K562 (cell line): Measurements from ENCODE around the gene AGPAT4. TPM values are rescaled to one million over a fixed set of nuclear protein-coding genes. Genes with fewer than 3 reads are reported as not detected.

Experiments
- ATF7 ChIP-seq: fragments of 450-650 bp; IDR thresholded peaks from 2 replicates; pipeline ENCODE4 v1.7.1; 2014; ENCODE audit warnings: mild to moderate bottlenecking, moderate library complexity
- BRD4 ChIP-seq: fragments of 200-600 bp; sonication (generic); IDR thresholded peaks from 2 replicates; pipeline ENCODE4 v1.6.1; 2017; ENCODE audit warnings: inconsistent platforms
- BRF2 ChIP-seq: IDR thresholded peaks from 3 replicates; pipeline ENCODE4 v1.6.1; 2011; ENCODE audit warnings: borderline replicate concordance, mild to moderate bottlenecking; ENCODE audit not compliant: insufficient read length, insufficient read depth
- CTCF ChIP-seq, 3 experiments: IDR thresholded peaks in 2 of 3; conservative IDR thresholded peaks in 1 of 3; 2 replicates each; pipeline ENCODE4 v1.5.1; 2011 to 2012; ENCODE audit warnings: low read length in 3 of 3, mild to moderate bottlenecking in 3 of 3, control low read depth in 2 of 3, improper control_type of control experiment in 1 of 3, inconsistent platforms in 1 of 3, low read depth in 1 of 3, mixed read lengths in 1 of 3, moderate library complexity in 1 of 3; ENCODE audit not compliant: insufficient read depth in 2 of 3
- ETS1 ChIP-seq: conservative IDR thresholded peaks from 2 replicates; pipeline ENCODE4 v1.6.1; 2011; ENCODE audit warnings: low read depth, mild to moderate bottlenecking, low read length; ENCODE audit not compliant: control insufficient read depth
- HCFC1 ChIP-seq: IDR thresholded peaks from 2 replicates; pipeline ENCODE4 v1.6.1; 2012; ENCODE audit warnings: low read depth, low read length, improper control_type of control experiment
- HES1 ChIP-seq: fragments of 450-650 bp; IDR thresholded peaks from 2 replicates; pipeline ENCODE4 v1.6.1; 2016; ENCODE audit warnings: low read depth, mild to moderate bottlenecking, moderate library complexity
- KHSRP ChIP-seq: fragments of 450-650 bp; IDR thresholded peaks from 2 replicates; pipeline ENCODE4 v1.6.1; 2017
- KLF16 ChIP-seq: IDR thresholded peaks from 2 replicates; pipeline ENCODE4 v1.6.1; 2016; ENCODE audit warnings: antibody characterized with exemption
- MBD1 ChIP-seq: fragments of 250-450 bp; sonication (Bioruptor Pico); IDR thresholded peaks from 2 replicates; pipeline ENCODE4 v1.8.0; 2022; ENCODE audit warnings: inconsistent platforms
- MXI1 ChIP-seq: IDR thresholded peaks from 2 replicates; pipeline ENCODE4 v1.6.1; 2011; ENCODE audit warnings: low read depth, mild to moderate bottlenecking, improper control_type of control experiment, low read length
- RFX1 ChIP-seq: fragments of 450-650 bp; IDR thresholded peaks from 2 replicates; pipeline ENCODE4 v1.6.1; 2016; ENCODE audit warnings: mild to moderate bottlenecking, moderate library complexity
- SRSF3 ChIP-seq: fragments of 200-400 bp; formaldehyde crosslinking; IDR thresholded peaks from 2 replicates; pipeline ENCODE4 v1.6.1; 2016; ENCODE audit warnings: mild to moderate bottlenecking, low read length, moderate library complexity; ENCODE audit not compliant: insufficient read depth
- TCF7 ChIP-seq: sonication (generic); IDR thresholded peaks from 2 replicates; pipeline ENCODE4 v1.6.1; 2016; ENCODE audit warnings: antibody characterized with exemption, borderline replicate concordance
- TEAD1 ChIP-seq, 2 experiments: fragments of 450-650 bp in 1 of 2; sonication (generic) in 1 of 2; formaldehyde crosslinking; IDR thresholded peaks; 2 replicates each; pipeline versions ENCODE4 v1.4.0 to v1.8.0; 2020 to 2022; ENCODE audit warnings: mild to moderate bottlenecking in 2 of 2, missing genetic modification reagents in 1 of 2
- U2AF2 ChIP-seq: fragments of 200-400 bp; formaldehyde crosslinking; optimal IDR thresholded peaks from 2 replicates; pipeline ENCODE3; 2017; ENCODE audit warnings: low read depth, mild to moderate bottlenecking, low read length
- ZFP36 ChIP-seq: fragments of 150-350 bp; IDR thresholded peaks from 2 replicates; pipeline ENCODE4 v1.6.1; 2018; ENCODE audit warnings: low read length, low read depth; ENCODE audit not compliant: partially characterized antibody
- ZFX ChIP-seq: sonication (generic); formaldehyde crosslinking; IDR thresholded peaks from 2 replicates; pipeline ENCODE4 v1.8.0; 2022; ENCODE audit warnings: mild to moderate bottlenecking, missing genetic modification reagents, moderate library complexity
- ZNF511 ChIP-seq: sonication (generic); formaldehyde crosslinking; IDR thresholded peaks from 2 replicates; pipeline ENCODE4 v1.8.0; 2022; ENCODE audit warnings: mild to moderate bottlenecking, missing genetic modification reagents
- ZNF584 ChIP-seq: fragments of 200-800 bp; sonication (Bioruptor generic); IDR thresholded peaks from 2 replicates; pipeline ENCODE4 v1.6.1; 2016; ENCODE audit warnings: low read depth, mild to moderate bottlenecking, missing genetic modification characterization, missing compliant biosample characterization
- ZNF589 ChIP-seq: fragments of 200-800 bp; sonication (Bioruptor generic); IDR thresholded peaks from 2 replicates; pipeline ENCODE4 v1.6.1; 2016; ENCODE audit warnings: low read depth, missing genetic modification characterization, missing compliant biosample characterization
- ZNF76 ChIP-seq: fragments of 250-450 bp; sonication (Bioruptor Pico); IDR thresholded peaks from 2 replicates; pipeline ENCODE4 v1.4.0; 2020; ENCODE audit warnings: mild to moderate bottlenecking, moderate library complexity, borderline replicate concordance
- ZNF77 ChIP-seq: fragments of 250-450 bp; sonication (Bioruptor Pico); IDR thresholded peaks from 2 replicates; pipeline ENCODE4 v1.5.0; 2020
- polyA plus RNA-seq, 8 experiments: library from polyadenylated mRNA; depleted of rRNA in 4 of 8; stranded (reverse) in 5 of 8; unstranded in 3 of 8; fragments of >200 nt; fragmentation: Nextera tagmentation in 2 of 8; fragmentation: Illumina TruSeq in 1 of 8; extraction: Ambion mirVana in 2 of 8; extraction: Trizol in 1 of 8; gene quantifications; 2 replicates each; pipeline versions ENCODE4 v1.2.1 to v1.2.3, GENCODE V29; 2011 to 2014; ENCODE audit warnings: inconsistent platforms in 1 of 8, missing spikeins in 1 of 8
- total RNA-seq, 7 experiments: library from RNA; depleted of rRNA in 6 of 7; stranded (reverse); fragments of >200 nt in 6 of 7; fragmentation: Illumina TruSeq in 2 of 7; extraction: Trizol in 2 of 7; gene quantifications; 2 replicates each; pipeline versions ENCODE4 v1.2.1 to v1.2.3, GENCODE V29; 2011 to 2021; ENCODE audit warnings: low replicate concordance in 1 of 7

Gene AGPAT4
- total and polyA plus RNA-seq, 9 of the 15 experiments (the other 6 are each of a cell fraction or from before 2014, with no cell fraction given) = 2.2 to 15.0 (median 5.7) TPM

GRCh38 chr6:161273274-161273751 is 548 bp downstream of the AGPAT4 start (continued):
- TF ChIP-seq MBD1 = no peak
- TF ChIP-seq ZNF584 (CRISPR knock-in tag) = no peak
- no peak for TF ChIP-seq ZFP36
- peak; percentile 73 for TF ChIP-seq MXI1
- no peak for TF ChIP-seq ZNF589
- no peak for TF ChIP-seq KLF16
- no peak for TF ChIP-seq HES1
- TF ChIP-seq CTCF (IDR thresholded peaks at IDR 0.05 in 2 of 3, conservative IDR thresholded peaks at IDR 0.05 in 1 of 3; ENCODE audit: insufficient read depth in 2 of 3, low read depth in 1 of 3, low read length in 3 of 3) = no peak
- no peak for TF ChIP-seq HCFC1
- no peak for TF ChIP-seq KHSRP
- TF ChIP-seq TCF7 = no peak
- no peak for TF ChIP-seq ZNF511 (CRISPR knock-in tag)
- no peak for TF ChIP-seq ZNF76 (CRISPR knock-in tag)
- TF ChIP-seq SRSF3 = no peak
- no peak for TF ChIP-seq ETS1
- TF ChIP-seq ATF7 = peak; percentile 73
- no peak for TF ChIP-seq BRD4
- no peak for TF ChIP-seq TEAD1 (CRISPR knock-in tag; IDR thresholded peaks at IDR 0.05)
- peak; percentile 4; the same call in 1 of the 2 replicates for TF ChIP-seq ZFX (CRISPR knock-in tag)
- TF ChIP-seq RFX1 = peak; percentile 96
- TF ChIP-seq ZNF77 (CRISPR knock-in tag) = no peak
- TF ChIP-seq BRF2 = no peak
- TF ChIP-seq U2AF2 = no peak
